HG02642 (cell line): ENCODE results near the gene FBXW9.
A peak's percentile ranks its signal among the peaks of the same experiment; 100 is the strongest.
"Not testable (repeated sequence)": the region's sequence is repeated elsewhere in the genome, so short reads cannot be mapped to it uniquely, and the experiment has no call there.

Experiments used
- ATAC-seq: cut with Tn5 transposase; IDR thresholded peaks from one replicate; pipeline ENCODE4 v1.9.1; 2021; ENCODE audit warnings: mild to moderate bottlenecking; ENCODE audit not compliant: unreplicated experiment, poor library complexity

Gene FBXW9

GRCh38 chr19:12715929-12716328, 19.5 kb upstream of the FBXW9 start:
- ATAC-seq, result no peak

GRCh38 chr19:12715102-12715501, 18.7 kb upstream of the FBXW9 start:
- ATAC-seq, result no peak

GRCh38 chr19:12713304-12713703, 16.9 kb upstream of the FBXW9 start:
- not testable (repeated sequence) for ATAC-seq

GRCh38 chr19:12712077-12712476, 15.6 kb upstream of the FBXW9 start:
- ATAC-seq, result not testable (repeated sequence)

GRCh38 chr19:12711187-12711586, 14.8 kb upstream of the FBXW9 start:
- no peak for ATAC-seq

GRCh38 chr19:12708641-12709040, 12.2 kb upstream of the FBXW9 start:
- no peak for ATAC-seq

- no peak for ATAC-seq
Measured at GRCh38 chr19:12706332-12706718, 9.9 kb upstream of the FBXW9 start.

GRCh38 chr19:12705654-12706331, 9.4 kb upstream of the FBXW9 start:
- no peak for ATAC-seq

GRCh38 chr19:12705169-12705568, 8.7 kb upstream of the FBXW9 start:
- no peak for ATAC-seq

GRCh38 chr19:12703046-12703445, 6.6 kb upstream of the FBXW9 start:
- ATAC-seq, result no peak

GRCh38 chr19:12701596-12702282, 5.3 kb upstream of the FBXW9 start:
- no peak for ATAC-seq

- ATAC-seq, result no peak
Measured at GRCh38 chr19:12698138-12698537, 1.7 kb upstream of the FBXW9 start.

- ATAC-seq, result not testable (repeated sequence)
Measured at GRCh38 chr19:12697425-12697824, 994 bp upstream of the FBXW9 start.

GRCh38 chr19:12695997-12696365, 450 bp downstream of the FBXW9 start:
- peak; percentile 11 for ATAC-seq

GRCh38 chr19:12695514-12695913, 917 bp downstream of the FBXW9 start:
- peak; percentile 4 for ATAC-seq

- ATAC-seq, result no peak
Measured at GRCh38 chr19:12695096-12695495, 1.3 kb downstream of the FBXW9 start.

- no peak for ATAC-seq
Measured at GRCh38 chr19:12694641-12695040, 1.8 kb downstream of the FBXW9 start.

GRCh38 chr19:12692960-12693359, 3.5 kb downstream of the FBXW9 start:
- no peak for ATAC-seq

- no peak for ATAC-seq
Measured at GRCh38 chr19:12689581-12690216, 6.7 kb downstream of the FBXW9 start.

GRCh38 chr19:12689012-12689411, 7.4 kb downstream of the FBXW9 start:
- ATAC-seq, result no peak

GRCh38 chr19:12687496-12688196, 8.8 kb downstream of the FBXW9 start, which contains the start of gene GNG14:
TSS of gene GNG14 (plus strand) at chr19:12687998. CDS start at chr19:12688049, 51 bp downstream.
- ATAC-seq, result no peak
